GM21526 (cell line): ENCODE results near the gene ATAD3B.
"Not testable (repeated sequence)": the region's sequence is repeated elsewhere in the genome, so short reads cannot be mapped to it uniquely, and the experiment has no call there.

ENCODE experiments used
- ATAC-seq: cut with Tn5 transposase; IDR thresholded peaks from one replicate; pipeline ENCODE4 v1.9.1; 2021; ENCODE audit warnings: moderate library complexity; ENCODE audit not compliant: unreplicated experiment, low FRiP score

ATAD3B gene

DNA sequence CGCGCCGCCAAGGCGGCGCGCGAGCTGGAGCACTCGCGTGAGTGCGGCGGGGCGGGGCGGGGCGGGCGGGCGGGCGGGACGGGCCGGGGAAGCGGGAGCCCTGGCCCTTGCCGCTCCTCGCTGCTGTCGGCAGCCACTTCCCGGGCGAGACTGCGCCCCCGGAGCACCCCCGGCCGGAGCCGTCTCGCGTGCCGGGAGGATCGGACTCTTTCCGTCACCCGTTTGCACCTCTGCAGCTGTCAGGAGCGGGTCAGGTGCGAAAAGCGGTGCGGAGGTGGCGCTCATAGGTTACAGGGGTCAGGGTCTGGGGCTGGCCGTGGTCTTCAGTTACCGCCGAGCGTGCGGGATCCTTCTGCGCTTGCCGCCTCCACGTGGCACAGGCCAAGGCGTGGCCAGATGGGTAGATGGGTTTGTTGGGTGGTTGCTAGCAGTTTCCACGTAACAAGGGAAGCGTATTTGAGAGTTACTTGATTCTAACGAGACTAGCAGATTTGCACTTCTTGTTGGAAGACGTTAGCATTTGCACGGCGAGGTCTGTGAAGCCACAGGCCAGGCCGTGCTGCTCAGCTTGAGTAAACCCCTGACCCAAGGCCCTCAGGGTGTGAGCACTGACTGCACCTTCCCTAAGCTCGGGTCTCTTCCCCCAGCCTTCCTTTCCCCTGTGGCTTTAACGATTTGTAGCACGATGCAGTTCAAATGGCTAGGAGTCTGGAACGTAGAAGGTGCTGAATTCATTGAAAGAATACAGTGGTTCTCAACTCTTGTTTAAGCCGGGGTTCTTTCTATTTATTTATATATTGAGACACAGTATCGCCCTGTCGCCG is 700 bp downstream of the ATAD3B start:
- ATAC-seq: not testable (repeated sequence)

DNA sequence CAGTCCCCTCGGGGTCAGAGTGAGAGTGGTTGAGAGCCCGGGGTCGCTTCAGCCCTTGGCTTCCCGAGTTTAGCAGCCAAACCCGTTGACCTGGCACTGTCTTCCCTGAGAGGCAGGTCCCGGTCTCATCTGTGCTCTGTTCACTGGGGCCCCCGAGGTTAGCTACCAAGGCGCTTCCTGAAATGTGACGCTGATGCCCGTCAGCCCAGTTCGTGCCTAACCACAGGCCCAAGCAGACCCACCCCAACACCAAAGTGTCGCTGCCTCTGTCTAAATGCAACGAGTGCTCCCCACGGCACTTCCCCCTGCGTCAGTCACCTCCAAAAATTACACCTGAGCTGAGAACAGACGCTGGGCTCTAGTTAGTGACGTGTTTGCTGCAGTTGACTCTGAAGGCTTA is 4.4 kb downstream of the ATAD3B start:
- not testable (repeated sequence) for ATAC-seq

DNA sequence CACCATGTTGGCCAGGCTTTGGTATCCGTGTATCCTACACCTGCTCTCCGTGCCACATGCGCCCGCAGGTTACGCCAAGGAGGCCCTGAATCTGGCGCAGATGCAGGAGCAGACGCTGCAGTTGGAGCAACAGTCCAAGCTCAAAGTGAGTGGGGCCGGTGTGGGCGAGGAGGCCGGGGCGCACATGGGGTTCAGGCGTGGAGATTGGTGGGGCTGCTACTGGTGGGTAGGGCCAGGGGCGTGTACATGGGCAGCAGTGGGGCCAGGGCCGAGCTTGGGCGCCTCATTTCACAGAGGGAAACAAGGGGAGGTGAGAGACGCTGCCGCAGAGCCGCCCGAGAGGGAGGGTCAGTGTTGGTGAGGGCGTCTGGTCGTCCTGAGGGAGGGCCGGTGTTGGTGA is 5.6 kb downstream of the ATAD3B start:
- ATAC-seq: no peak

DNA sequence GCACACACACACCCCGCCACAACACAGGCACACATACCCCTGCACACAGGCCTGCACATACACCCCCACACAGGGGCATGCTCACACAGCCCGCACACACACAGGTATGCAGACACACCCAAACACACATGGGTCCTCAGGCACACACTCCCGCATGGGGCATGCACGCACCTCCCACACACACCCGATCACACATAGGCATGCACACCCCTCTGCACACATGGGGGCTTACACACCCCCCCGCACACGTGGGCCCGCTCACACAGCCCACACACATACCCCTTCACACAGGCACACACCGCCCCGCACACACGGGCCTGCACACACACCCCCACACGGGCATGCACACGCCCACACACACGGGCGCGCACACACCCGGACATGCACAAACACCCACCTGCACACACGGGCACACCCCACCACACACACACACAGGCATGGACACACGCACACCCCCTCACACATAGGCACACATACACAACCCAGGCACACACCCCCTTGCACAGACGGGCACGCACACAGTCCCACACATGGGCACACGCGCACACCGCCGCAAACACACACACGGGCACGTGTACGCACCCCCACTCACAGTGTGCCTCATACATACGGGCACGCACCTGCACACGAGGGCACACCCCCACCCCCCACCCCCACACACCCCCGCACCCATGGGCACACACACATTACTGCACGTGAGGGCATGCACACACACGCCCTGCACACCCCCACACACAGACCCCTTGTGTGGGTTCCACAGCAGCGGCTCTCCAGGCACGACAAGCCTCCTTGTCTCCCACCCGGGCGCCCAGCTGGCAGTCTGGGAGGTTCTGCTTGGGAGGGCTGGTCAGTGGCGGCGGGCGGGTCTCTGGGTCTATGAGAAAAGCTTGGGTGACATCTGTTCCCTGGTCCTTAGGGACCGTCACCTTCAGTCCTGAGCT is 8.3 kb downstream of the ATAD3B start:
- no peak for ATAC-seq

DNA sequence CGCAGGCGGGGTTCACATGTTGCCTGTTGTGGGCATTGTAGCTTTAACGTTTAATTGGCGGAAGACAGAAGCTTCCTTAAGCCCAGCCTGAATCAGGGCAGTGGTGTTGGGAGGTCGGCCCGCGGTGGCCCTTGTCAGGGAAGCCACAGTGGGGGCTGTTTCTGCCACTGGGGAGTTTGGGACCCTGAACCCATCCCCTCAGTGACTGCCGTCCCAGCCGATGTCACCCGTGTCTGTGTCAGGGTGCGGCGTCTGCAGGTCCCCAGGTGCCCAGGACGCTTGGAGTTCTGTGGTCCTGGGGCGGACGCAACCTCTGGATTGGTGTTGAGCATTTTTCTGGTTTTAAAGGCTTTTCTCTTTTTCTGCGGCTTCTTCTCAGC is 8.9 kb downstream of the ATAD3B start:
- not testable (repeated sequence) for ATAC-seq

DNA sequence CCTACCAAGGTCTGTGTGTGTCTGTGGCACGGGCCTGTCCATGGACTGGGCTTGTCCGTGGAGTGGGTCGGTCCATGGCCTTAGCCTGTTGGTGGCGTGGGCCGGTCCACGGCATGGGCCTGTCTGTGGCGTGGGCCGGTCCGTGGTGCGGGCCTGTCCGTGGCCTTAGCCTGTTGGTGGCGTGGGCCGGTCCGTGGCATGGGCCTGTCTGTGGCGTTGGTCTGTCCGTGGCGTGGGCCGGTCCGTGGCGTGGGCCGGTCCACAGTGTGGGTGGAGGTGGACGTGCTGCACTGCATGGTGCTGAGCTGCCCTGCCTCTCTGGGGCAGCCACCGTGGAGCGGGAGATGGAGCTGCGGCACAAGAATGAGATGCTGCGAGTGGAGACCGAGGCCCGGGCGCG is 10.2 kb downstream of the ATAD3B start:
- not testable (repeated sequence) for ATAC-seq

DNA sequence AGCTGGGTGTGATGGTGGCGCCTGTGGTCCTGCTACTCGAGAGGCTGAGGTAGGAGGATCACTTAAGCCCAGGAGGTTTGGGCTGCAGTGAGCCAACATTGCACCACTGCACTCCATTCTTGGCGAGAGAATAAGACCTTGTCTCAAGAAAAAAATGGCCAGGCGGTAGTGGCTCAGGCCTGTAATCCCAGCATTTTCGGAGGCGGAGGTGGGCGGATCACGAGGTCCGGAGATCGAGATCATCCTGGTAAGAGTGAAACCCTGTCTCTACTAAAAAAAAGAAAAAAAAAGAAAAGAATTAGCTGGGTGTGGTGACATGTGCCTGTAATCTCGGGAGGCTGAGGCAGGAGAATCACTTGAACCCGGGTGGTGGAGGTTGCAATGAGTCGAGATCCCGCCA is 11.3 kb downstream of the ATAD3B start:
- ATAC-seq: no peak

DNA sequence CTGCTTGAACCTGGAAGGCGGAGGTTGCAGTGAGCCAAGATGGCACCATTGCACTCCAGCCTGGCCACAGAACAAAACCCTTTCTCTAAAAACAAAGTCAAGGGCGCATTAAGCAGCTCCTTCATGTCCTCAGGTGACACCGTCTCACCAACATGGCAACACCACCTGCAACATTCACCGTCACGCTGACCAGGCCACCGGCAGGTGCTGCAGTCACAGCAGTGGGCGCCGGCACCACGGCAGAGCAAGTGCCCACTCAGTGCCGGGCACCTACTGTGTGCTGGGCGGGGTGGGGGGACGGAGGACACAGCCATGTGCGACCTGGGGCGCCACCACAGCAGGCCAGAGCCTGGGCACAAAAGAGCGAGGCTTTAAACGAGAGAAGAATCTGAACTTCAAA is 12.1 kb downstream of the ATAD3B start:
- no peak for ATAC-seq

DNA sequence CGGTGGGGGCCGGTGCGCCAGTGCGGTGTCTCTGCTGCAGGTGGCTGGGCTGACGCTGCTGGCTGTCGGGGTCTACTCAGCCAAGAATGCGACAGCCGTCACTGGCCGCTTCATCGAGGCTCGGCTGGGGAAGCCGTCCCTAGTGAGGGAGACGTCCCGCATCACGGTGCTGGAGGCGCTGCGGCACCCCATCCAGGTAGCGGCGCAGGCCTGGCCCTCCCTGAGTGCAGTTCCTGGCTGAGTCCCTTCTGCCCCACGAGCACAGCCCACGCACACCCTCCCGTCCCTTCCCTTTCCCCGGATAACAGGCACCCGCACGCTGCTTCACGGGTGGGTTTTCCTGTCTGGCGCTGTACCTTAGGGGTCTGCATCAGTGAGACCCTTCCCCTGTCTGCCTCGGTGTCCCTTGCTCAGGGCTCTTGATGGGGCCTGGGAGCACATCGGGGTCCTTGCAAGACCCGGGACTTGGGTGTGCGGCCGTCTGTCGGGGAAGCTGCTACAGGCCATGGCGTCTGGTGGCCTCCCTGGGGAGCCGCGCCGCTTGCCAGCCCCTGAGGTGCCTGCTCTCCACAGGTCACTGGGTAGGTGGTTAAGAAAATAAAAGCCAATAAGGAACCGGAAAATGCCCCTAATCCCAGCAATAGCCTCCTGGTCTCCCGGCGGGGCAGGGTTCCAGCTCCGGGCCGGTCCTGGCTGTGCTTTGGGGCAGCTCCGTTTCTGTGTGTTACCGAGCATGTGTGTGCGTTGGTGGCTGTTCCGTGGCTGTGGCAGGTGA is 13.6 kb downstream of the ATAD3B start:
- not testable (repeated sequence) for ATAC-seq

DNA sequence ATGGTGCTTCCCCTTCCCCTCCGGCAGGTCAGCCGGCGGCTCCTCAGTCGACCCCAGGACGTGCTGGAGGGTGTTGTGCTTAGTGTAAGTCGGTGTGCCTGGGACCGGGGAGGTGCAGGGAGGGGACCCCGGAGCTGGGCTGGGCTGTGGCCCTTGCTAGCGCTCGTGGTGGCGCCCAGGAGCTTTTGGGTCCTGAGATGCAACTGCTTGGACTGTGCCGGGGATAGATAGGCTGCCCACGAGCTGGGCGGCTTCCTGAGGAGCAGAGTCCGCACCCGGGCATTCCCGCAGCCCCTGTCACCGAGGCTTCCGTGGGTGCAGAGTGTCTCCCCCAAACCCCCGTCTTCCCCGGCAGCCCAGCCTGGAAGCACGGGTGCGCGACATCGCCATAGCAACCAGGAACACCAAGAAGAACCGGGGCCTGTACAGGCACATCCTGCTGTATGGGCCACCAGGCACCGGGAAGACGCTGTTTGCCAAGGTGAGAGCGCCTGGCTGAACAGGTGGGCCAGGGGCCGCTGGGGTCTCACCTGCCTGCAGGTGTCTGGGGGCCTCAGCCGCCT is 14.3 kb downstream of the ATAD3B start:
- ATAC-seq: not testable (repeated sequence)

DNA sequence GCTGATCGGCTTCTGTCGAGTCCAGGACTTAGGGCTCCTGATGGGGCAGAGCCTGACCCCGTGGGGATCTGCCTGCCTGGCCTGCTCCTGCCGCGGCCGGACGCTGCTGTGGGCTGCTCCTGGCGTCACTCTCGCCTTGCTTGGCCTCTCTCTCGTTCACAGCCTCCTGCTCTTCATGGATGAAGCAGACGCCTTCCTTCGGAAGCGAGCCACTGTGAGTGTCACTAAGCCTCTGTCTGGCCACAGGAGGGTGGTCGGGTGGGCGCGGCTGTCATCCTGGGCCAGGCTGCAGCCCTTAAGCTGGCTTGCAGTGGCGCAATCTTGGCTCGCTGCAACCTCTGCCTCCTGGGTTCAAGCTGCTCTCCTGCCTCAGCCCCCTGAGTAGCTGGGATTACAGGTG is 16.1 kb downstream of the ATAD3B start:
- ATAC-seq: no peak

DNA sequence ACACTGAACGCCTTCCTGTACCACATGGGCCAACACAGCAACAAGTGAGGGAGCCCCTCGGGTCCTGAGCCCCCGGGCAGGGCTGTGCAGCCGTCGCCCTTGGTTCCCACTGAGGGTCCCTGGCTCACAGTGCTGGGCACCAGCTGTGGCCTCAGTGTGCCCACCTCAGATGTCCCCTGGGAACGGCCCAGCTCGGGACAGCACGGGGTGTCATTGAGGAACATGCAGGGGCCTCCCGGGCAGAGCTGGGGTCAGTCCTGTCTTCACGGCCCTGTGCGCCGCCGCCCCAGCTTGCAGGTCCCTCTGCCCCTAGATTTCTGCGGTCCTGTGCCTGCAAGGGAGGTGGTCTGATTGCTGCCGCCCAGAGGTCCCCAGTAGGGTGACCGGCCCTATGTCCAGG is 17.7 kb downstream of the ATAD3B start:
- no peak for ATAC-seq

DNA sequence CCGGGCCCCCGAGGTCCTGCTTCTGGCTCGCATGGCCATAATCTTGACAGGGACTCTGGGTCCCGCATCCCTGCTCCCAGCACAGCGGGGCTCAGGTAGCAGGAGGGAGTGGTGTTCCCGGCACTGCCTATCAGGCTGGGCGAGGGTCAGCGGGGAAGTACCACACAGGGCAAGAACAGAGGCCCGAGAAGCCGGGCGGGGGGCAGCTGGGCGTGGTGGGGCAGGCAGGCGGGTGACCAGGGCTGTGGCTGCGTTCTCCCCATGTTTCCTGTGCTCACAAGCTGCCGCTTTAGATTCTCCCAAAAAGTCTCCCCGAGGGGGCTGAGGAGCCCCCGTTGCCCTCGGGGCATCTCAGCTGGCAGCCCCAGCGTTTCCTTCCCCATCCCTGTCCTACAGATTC is 18.3 kb downstream of the ATAD3B start:
- ATAC-seq: no peak

DNA sequence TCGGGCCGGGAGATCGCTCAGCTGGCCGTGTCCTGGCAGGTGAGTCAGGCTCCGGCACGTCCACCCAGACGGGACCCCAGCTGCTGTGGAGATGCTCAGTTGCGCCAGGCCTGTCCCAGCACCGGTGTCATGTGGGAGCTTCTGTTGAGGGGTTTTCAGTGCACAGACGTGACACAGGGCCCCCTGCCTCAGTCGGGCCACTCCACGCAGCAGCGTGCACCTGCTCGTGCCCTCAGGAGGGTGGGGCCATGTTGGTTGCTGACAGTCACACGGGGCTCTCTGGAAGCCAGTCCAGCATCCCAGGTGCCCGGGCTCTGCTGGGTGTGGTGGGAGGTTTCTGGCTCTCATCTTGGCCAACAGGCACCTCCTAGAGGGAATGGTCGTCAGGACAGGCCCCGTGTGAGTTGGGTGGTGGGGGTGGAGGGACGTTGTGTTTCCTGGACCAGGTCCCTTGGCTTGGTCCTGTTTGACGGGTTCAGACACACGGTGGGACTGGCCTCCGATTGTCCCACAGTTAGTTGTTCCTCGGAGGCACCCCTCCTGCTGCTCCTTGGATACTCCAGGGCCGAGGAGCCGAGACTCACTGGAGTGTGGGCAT is 19.2 kb downstream of the ATAD3B start:
- ATAC-seq: no peak

DNA sequence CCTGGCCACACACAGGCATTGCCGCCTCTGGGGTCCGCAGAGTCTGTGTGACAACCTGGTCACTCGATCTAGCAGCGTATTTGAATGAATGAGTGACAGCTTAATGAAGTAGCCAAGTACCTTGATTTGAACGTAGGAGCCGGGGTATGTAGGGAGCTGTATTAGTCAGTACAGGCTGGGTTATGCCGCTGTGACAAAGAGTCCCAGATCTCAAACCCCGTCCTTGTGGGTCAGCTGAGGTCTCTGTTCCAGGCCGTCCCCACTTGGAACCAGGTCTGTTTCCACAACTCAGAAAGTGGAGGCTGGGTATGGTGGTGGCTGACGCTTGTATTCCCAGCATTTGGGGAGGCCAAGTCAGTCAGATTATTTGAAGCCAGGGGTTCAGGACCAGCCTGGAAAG is 20.0 kb downstream of the ATAD3B start:
- no peak for ATAC-seq

DNA sequence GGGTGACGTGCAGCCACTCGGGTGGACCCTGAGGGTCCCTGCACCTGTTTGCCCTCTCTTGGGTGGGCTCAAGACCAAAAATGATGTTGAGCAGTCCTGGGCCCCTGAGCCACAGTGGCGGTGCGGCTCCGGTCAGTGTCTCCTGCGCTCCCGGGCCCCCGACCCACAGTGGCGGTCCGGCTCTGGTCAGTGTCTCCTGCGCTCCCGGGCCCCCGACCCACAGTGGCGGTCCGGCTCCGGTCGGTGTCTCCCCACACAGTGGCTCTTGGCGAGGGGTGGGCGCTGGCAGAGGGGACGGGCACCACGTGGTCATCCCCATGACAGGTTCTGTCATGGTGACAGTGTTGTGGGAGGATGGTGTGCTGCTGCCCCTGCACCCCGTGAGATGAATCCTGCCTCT is 22.7 kb downstream of the ATAD3B start:
- ATAC-seq: not testable (repeated sequence)

DNA sequence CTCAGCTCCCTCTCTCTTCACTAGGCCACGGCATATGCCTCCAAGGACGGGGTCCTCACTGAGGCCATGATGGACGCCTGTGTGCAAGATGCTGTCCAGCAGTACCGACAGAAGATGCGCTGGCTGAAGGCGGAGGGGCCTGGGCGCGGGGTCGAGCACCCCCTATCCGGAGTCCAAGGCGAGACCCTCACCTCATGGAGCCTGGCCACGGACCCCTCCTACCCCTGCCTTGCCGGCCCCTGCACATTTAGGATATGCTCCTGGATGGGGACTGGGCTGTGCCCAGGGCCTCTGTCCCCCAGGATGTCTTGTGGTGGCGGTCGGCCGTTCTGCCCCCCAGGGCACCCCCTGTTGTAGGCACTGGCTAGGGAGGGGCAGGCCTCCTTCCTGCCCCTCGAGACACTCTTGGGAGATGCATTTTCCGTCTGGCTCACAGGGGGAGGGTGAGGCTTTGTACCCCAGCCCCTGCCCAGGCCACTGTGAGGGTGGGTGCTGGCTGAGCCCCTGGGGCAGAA is 24.0 kb downstream of the ATAD3B start:
- not testable (repeated sequence) for ATAC-seq

DNA sequence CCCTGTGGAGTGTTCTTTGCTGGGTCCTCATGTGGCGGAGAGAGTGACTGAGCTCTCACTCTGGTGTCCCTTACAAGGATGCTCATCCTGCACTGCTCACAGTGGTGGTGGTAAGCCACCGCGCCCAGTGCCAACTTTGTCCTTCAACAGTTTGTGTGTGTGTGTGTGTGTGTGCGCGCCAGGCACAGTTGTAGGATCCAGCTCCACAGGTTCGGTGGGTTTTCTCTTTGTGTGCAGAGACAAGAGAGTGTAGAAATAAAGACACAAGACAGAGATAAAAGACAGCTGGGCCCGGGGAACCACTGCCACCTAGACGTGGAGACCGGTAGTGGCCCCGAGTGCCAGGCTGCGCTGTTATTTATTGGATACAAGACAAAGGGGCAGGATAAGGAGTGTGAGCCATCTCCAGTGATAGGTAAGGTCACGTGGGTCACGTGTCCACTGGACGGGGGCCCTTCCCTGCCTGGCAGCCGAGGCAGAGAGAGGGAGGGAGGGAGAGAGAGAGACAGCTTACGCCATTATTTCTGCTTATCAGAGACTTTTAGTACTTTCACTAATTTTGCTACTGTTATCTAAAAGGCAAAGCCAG is 33.3 kb downstream of the ATAD3B start:
- ATAC-seq: not testable (repeated sequence)

DNA sequence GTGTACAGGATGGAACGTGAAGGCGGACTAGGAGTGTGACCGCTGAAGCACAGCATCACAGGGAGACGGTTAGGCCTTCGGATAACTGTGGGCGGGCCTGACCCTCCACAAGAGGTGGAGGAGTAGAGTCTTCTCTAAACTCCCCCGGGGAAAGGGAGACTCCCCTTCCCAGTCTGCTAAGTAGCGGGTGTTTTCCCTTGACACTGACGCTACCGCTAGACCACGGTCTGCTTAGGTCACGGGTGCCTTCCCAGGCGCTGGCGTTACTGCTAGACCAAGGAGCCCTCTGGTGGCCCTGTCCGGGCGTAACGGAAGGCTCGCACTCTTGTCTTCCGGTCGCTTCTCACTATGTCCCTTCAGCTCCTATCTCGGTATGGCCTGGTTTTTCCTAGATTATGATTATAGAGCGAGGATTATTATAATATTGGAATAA is 33.8 kb downstream of the ATAD3B start:
- not testable (repeated sequence) for ATAC-seq
